SJCRH30 (cell line): ENCODE results near the gene PRKCA. TPM values are rescaled to one million over a fixed set of nuclear protein-coding genes. Genes with fewer than 3 reads are reported as not detected.

Experiments
- DNase-seq, 2 experiments: peaks; one replicate each; pipeline ENCODE4 v3.0.0-alpha.2; 2015 to 2020
- H3K27ac ChIP-seq: fragments of 250-450 bp; sonication (Bioruptor Pico); 2 replicates; pipeline ENCODE4 v1.5.1; 2020; ENCODE audit warnings: mild to moderate bottlenecking, moderate library complexity
- H3K27me3 ChIP-seq: fragments of 250-450 bp; sonication (Bioruptor Pico); 2 replicates; pipeline ENCODE4 v1.5.1; 2020; ENCODE audit warnings: mild to moderate bottlenecking, moderate library complexity
- H3K36me3 ChIP-seq: fragments of 250-450 bp; sonication (Bioruptor Pico); 2 replicates; pipeline ENCODE4 v1.5.1; 2020; ENCODE audit warnings: mild to moderate bottlenecking, moderate library complexity
- H3K4me1 ChIP-seq: fragments of 250-450 bp; sonication (Bioruptor Pico); 2 replicates; pipeline ENCODE4 v1.5.1; 2020; ENCODE audit warnings: mild to moderate bottlenecking, moderate library complexity
- H3K4me3 ChIP-seq: fragments of 250-450 bp; sonication (Bioruptor Pico); 2 replicates; pipeline ENCODE4 v1.5.1; 2020; ENCODE audit warnings: mild to moderate bottlenecking, moderate library complexity
- H3K9me3 ChIP-seq: fragments of 250-450 bp; sonication (Bioruptor Pico); replicated peaks from 2 replicates; pipeline ENCODE4 v1.5.1; 2020; ENCODE audit warnings: mild to moderate bottlenecking, moderate library complexity
- total RNA-seq: library from RNA; depleted of rRNA; stranded (reverse); fragments of >200 nt; shearing (Covaris generic); gene quantifications from 2 replicates; pipeline ENCODE4 v1.2.3, GENCODE V29; 2014

PRKCA gene
- total RNA-seq, 1 experiment from 2014 or later = 24.7 TPM

DNA sequence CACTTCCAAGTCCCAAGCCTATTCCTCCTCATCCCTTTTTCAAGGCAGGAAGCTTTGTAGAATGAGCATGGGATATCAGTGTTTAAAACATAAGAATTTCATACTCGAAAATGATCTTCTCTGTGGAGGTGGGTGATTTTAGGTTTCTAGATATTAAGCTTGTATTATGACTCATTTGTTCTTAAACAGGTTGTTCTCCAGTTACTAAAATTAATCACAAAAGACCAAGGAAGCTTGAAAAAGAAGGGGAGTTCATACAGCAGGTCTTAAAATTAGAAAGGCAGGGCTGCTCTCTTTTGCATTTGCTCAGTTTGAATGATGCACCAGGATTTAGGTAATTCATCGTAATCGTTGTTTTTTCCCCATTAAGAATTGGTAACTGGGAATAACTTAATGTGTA lies 208.7 kb downstream of the PRKCA start:
- no peak overlapping the region for H3K27ac ChIP-seq
- H3K4me1 ChIP-seq = no peaks in the 10 kb centered on the region
- no peaks in the 10 kb centered on the region for H3K9me3 ChIP-seq
- DNase-seq = no peak
- 0 out of 2 replicates have a peak, but pooled peaks cover 3% of the 10 kb centered on the region for H3K36me3 ChIP-seq
- H3K27me3 ChIP-seq = no peaks in the 10 kb centered on the region
- no peak overlapping the region for H3K4me3 ChIP-seq

- Histone ChIP-seq H3K27me3 (no peaks in the 10 kb centered on the region), H3K9me3 (no peaks in the 10 kb centered on the region), H3K4me1 (no peaks in the 10 kb centered on the region), H3K36me3 (0 out of 2 replicates have a peak, but pooled peaks cover 3% of the 10 kb centered on the region), H3K27ac (no peak overlapping the region), H3K4me3 (no peak overlapping the region)
- no peak for DNase-seq
Measured at GRCh38 chr17:66514227-66514806, 211.9 kb downstream of the PRKCA start.

GRCh38 chr17:66515974-66516373 lies 213.6 kb downstream of the PRKCA start:
- Histone ChIP-seq H3K27ac (no peak overlapping the region), H3K27me3 (no peaks in the 10 kb centered on the region), H3K9me3 (no peaks in the 10 kb centered on the region), H3K4me3 (no peak overlapping the region), H3K4me1 (no peaks in the 10 kb centered on the region), H3K36me3 (0 out of 2 replicates have a peak, but pooled peaks cover 3% of the 10 kb centered on the region)
- no peak for DNase-seq

- H3K27ac ChIP-seq = no peak overlapping the region
- H3K4me1 ChIP-seq = no peaks in the 10 kb centered on the region
- no peak overlapping the region for H3K4me3 ChIP-seq
- H3K27me3 ChIP-seq = no peaks in the 10 kb centered on the region
- H3K36me3 ChIP-seq = 0 out of 2 replicates have a peak, but pooled peaks cover 3% of the 10 kb centered on the region
- no peaks in the 10 kb centered on the region for H3K9me3 ChIP-seq
- DNase-seq = no peak
Measured at GRCh38 chr17:66517336-66518009, 215.1 kb downstream of the PRKCA start.

GRCh38 chr17:66518108-66518507 lies 215.7 kb downstream of the PRKCA start:
- DNase-seq = no peak
- Histone ChIP-seq H3K9me3 (no peaks in the 10 kb centered on the region), H3K36me3 (0 out of 2 replicates have a peak, but pooled peaks cover 3% of the 10 kb centered on the region), H3K27me3 (no peaks in the 10 kb centered on the region), H3K4me1 (no peaks in the 10 kb centered on the region), H3K27ac (no peak overlapping the region), H3K4me3 (no peak overlapping the region)

- no peaks in the 10 kb centered on the region for H3K9me3 ChIP-seq
- no peak overlapping the region for H3K27ac ChIP-seq
- H3K4me3 ChIP-seq = no peak overlapping the region
- no peak for DNase-seq
- H3K4me1 ChIP-seq = no peaks in the 10 kb centered on the region
- no peaks in the 10 kb centered on the region for H3K27me3 ChIP-seq
- 0 out of 2 replicates have a peak, but pooled peaks cover 3% of the 10 kb centered on the region for H3K36me3 ChIP-seq
Measured at GRCh38 chr17:66518677-66519076, 216.3 kb downstream of the PRKCA start.

GRCh38 chr17:66519154-66519553 lies 216.7 kb downstream of the PRKCA start:
- H3K36me3 ChIP-seq = 0 out of 2 replicates have a peak, but pooled peaks cover 3% of the 10 kb centered on the region
- no peak overlapping the region for H3K27ac ChIP-seq
- DNase-seq = no peak
- H3K9me3 ChIP-seq = no peaks in the 10 kb centered on the region
- H3K4me1 ChIP-seq = no peaks in the 10 kb centered on the region
- no peak overlapping the region for H3K4me3 ChIP-seq
- H3K27me3 ChIP-seq = no peaks in the 10 kb centered on the region

GRCh38 chr17:66520999-66521398 lies 218.6 kb downstream of the PRKCA start:
- no peaks in the 10 kb centered on the region for H3K9me3 ChIP-seq
- DNase-seq = no peak
- peaks cover 5% of the 10 kb centered on the region for H3K4me1 ChIP-seq
- no peak overlapping the region for H3K4me3 ChIP-seq
- H3K27me3 ChIP-seq = no peaks in the 10 kb centered on the region
- H3K27ac ChIP-seq = no peak overlapping the region
- H3K36me3 ChIP-seq = no peaks in the 10 kb centered on the region; the same call in 1 of the 2 replicates

DNA sequence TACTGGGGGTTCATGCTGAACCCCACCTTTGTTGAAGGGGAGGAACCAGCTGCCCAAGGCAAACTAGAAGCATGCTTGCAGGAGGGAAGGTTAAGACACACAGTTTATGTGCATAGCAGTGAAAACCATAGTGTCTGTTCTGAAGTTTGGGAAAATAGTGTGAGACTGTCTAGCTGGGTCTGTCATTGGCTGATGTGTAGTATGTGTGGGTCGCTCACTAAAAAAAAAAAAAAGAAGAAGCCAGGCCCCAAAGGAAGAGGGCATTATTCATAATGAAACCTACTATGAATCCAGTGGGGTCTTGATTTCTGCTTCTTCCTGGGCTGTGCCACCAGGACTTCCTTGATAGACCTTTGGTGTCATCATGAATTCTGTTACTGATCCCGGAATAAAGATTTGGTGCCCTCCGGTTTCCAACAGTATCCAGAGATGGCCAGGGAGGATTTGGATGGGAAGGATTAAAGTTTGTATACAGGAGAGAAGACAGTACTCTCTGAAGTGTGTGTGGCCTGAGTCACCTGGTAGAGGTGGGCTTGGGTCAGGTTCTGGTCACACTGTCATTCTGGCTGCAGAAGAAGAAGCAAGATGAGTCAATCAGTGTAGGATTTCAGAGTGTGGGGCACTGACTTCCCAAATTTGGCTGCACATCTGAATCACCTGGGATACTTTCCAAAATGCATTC lies 220.3 kb downstream of the PRKCA start:
- no peaks in the 10 kb centered on the region for H3K9me3 ChIP-seq

GRCh38 chr17:66523378-66524200 lies 221.2 kb downstream of the PRKCA start:
- Histone ChIP-seq H3K9me3 (no peaks in the 10 kb centered on the region), H3K27ac (no peak overlapping the region), H3K27me3 (no peaks in the 10 kb centered on the region), H3K36me3 (no peaks in the 10 kb centered on the region; the same call in 1 of the 2 replicates), H3K4me3 (no peak overlapping the region), H3K4me1 (peaks cover 21% of the 10 kb centered on the region)
- DNase-seq = no peak

More for the DNA sequence above, 220.3 kb downstream of the PRKCA start:
- no peaks in the 10 kb centered on the region; the same call in 1 of the 2 replicates for H3K36me3 ChIP-seq
- no peak overlapping the region for H3K27ac ChIP-seq
- no peak for DNase-seq
- peaks cover 20% of the 10 kb centered on the region for H3K4me1 ChIP-seq
- no peaks in the 10 kb centered on the region for H3K27me3 ChIP-seq
- no peak overlapping the region for H3K4me3 ChIP-seq

GRCh38 chr17:66524877-66525276 lies 222.5 kb downstream of the PRKCA start:
- no peak for DNase-seq
- Histone ChIP-seq H3K36me3 (no peaks in the 10 kb centered on the region; the same call in 1 of the 2 replicates), H3K4me1 (peaks cover 21% of the 10 kb centered on the region), H3K9me3 (no peaks in the 10 kb centered on the region), H3K4me3 (no peak overlapping the region), H3K27ac (no peak overlapping the region), H3K27me3 (no peaks in the 10 kb centered on the region)

- no peaks in the 10 kb centered on the region; the same call in 1 of the 2 replicates for H3K36me3 ChIP-seq
- H3K27me3 ChIP-seq = no peaks in the 10 kb centered on the region
- no peaks in the 10 kb centered on the region for H3K9me3 ChIP-seq
- no peak overlapping the region for H3K27ac ChIP-seq
- DNase-seq = no peak
- peaks cover 21% of the 10 kb centered on the region for H3K4me1 ChIP-seq
- no peak overlapping the region for H3K4me3 ChIP-seq
Measured at GRCh38 chr17:66525338-66525737, 222.9 kb downstream of the PRKCA start.

DNA sequence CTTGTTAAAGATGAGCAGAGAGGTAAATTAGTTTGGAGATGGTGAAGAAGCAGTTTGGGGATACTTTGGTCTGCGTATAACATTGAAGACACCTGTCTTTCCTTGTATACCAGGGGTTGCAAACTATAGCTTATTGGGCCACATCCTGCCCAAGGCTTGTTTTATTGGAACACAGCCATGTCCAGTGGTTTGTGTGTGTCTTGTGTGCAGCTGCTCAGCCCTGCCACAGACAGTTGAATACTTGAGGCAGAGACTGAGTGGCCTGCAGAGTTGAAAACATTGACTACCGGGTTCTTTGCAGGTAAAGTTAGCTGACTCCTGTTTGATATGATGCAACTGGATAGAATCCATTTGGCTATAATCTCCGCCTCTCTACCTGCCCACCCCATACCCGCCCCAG lies 224.4 kb downstream of the PRKCA start:
- peak overlapping the region; percentile 33 for H3K27ac ChIP-seq
- no peak overlapping the region for H3K4me3 ChIP-seq
- DNase-seq = peak; percentile 85 to 95
- H3K27me3 ChIP-seq = no peaks in the 10 kb centered on the region
- no peaks in the 10 kb centered on the region; the same call in 1 of the 2 replicates for H3K36me3 ChIP-seq
- H3K9me3 ChIP-seq = no peaks in the 10 kb centered on the region
- H3K4me1 ChIP-seq = peaks cover 21% of the 10 kb centered on the region

- H3K4me1 ChIP-seq = peaks cover 21% of the 10 kb centered on the region
- peak overlapping the region; percentile 12 for H3K27ac ChIP-seq
- no peaks in the 10 kb centered on the region for H3K27me3 ChIP-seq
- no peaks in the 10 kb centered on the region; the same call in 1 of the 2 replicates for H3K36me3 ChIP-seq
- no peaks in the 10 kb centered on the region for H3K9me3 ChIP-seq
- DNase-seq = peak in 1 of 2 experiments; percentile 35
- no peak overlapping the region for H3K4me3 ChIP-seq
Measured at GRCh38 chr17:66527335-66527734, 224.9 kb downstream of the PRKCA start.
